ENCODE measurements around the gene BNIP3. TPM values are rescaled to one million over a fixed set of nuclear protein-coding genes. Genes with fewer than 3 reads are reported as not detected.

Gene BNIP3
- total RNA-seq, 2 experiments from 2014 or later = 55.5 to 55.9 TPM

- intact Hi-C loops (cut with micrococcal nuclease) = no loop called here
- H3K4me1 Mint-ChIP-seq (ENCODE audit: low read depth) = peaks cover 2% of the 10 kb centered on the region
- peak overlapping the region; percentile 13 for H3K27ac Mint-ChIP-seq
- DNase-seq = no peak
- no peak overlapping the region for H3K4me3 Mint-ChIP-seq
- H3K36me3 Mint-ChIP-seq (ENCODE audit: low read depth) = peaks cover 44% of the 10 kb centered on the region
- H3K27me3 Mint-ChIP-seq (ENCODE audit: low read depth) = no peaks in the 10 kb centered on the region
- CTCF ChIA-PET = interaction anchor here (4.8 kb wide), 1 partner anchor 59 kb away, joined by 17 read pairs; no protein-coding TSS in a partner anchor
- H3K9me3 Mint-ChIP-seq = no peaks in the 10 kb centered on the region
These were observed 37.3 kb downstream of the BNIP3 start for GRCh38 chr10:131944412-131944811.

GRCh38 chr10:131943021-131943814, 38.5 kb downstream of the BNIP3 start:
- CTCF ChIA-PET = interaction anchor here (0.9 to 4.8 kb wide), 7 partner anchors 11 to 79 kb away, joined by 3 to 17 read pairs (median 5); partner anchors contain the start of gene PPP2R2D
- intact Hi-C loops (cut with micrococcal nuclease) = loop anchor here (1.0 kb wide), 1 partner anchor 58 kb away; no protein-coding TSS in a partner anchor
- peaks cover 2% of the 10 kb centered on the region for H3K4me1 Mint-ChIP-seq (ENCODE audit: low read depth)
- no peaks in the 10 kb centered on the region for H3K27me3 Mint-ChIP-seq (ENCODE audit: low read depth)
- no peak overlapping the region for H3K4me3 Mint-ChIP-seq
- DNase-seq = peak; percentile 47
- H3K27ac Mint-ChIP-seq = peak overlapping the region; percentile 36
- H3K36me3 Mint-ChIP-seq (ENCODE audit: low read depth) = peaks cover 41% of the 10 kb centered on the region
- H3K9me3 Mint-ChIP-seq = no peaks in the 10 kb centered on the region

GRCh38 chr10:131942455-131942854, 39.3 kb downstream of the BNIP3 start:
- DNase-seq = no peak
- peaks cover 33% of the 10 kb centered on the region for H3K36me3 Mint-ChIP-seq (ENCODE audit: low read depth)
- H3K9me3 Mint-ChIP-seq = no peaks in the 10 kb centered on the region
- H3K4me3 Mint-ChIP-seq = no peak overlapping the region
- intact Hi-C loops (cut with micrococcal nuclease) = no loop called here
- CTCF ChIA-PET = interaction anchor here (1.4 to 4.8 kb wide), 5 partner anchors 32 to 80 kb away, joined by 4 to 17 read pairs (median 8); no protein-coding TSS in a partner anchor
- no peaks in the 10 kb centered on the region for H3K27me3 Mint-ChIP-seq (ENCODE audit: low read depth)
- no peak overlapping the region for H3K27ac Mint-ChIP-seq
- H3K4me1 Mint-ChIP-seq (ENCODE audit: low read depth) = peaks cover 2% of the 10 kb centered on the region

GRCh38 chr10:131938681-131939080, 43.0 kb downstream of the BNIP3 start:
- intact Hi-C loops (cut with micrococcal nuclease) = no loop called here
- H3K27me3 Mint-ChIP-seq (ENCODE audit: low read depth) = no peaks in the 10 kb centered on the region

GRCh38 chr10:131937836-131938235, 43.9 kb downstream of the BNIP3 start:
- CTCF ChIA-PET = no interaction called here
- H3K27me3 Mint-ChIP-seq (ENCODE audit: low read depth) = no peaks in the 10 kb centered on the region
- no peak overlapping the region for H3K4me3 Mint-ChIP-seq
- intact Hi-C loops (cut with micrococcal nuclease) = no loop called here
- H3K9me3 Mint-ChIP-seq = no peaks in the 10 kb centered on the region
- peaks cover 21% of the 10 kb centered on the region for H3K4me1 Mint-ChIP-seq (ENCODE audit: low read depth)
- no peak for DNase-seq
- H3K27ac Mint-ChIP-seq = no peak overlapping the region
- peaks cover 19% of the 10 kb centered on the region for H3K36me3 Mint-ChIP-seq (ENCODE audit: low read depth)

More at GRCh38 chr10:131938681-131939080, 43.0 kb downstream of the BNIP3 start:
- no peak overlapping the region for H3K27ac Mint-ChIP-seq
- CTCF ChIA-PET = no interaction called here
- H3K9me3 Mint-ChIP-seq = no peaks in the 10 kb centered on the region
- DNase-seq = no peak
- H3K4me1 Mint-ChIP-seq (ENCODE audit: low read depth) = peaks cover 17% of the 10 kb centered on the region
- peaks cover 21% of the 10 kb centered on the region for H3K36me3 Mint-ChIP-seq (ENCODE audit: low read depth)
- no peak overlapping the region for H3K4me3 Mint-ChIP-seq

GRCh38 chr10:131936736-131937135, 45.0 kb downstream of the BNIP3 start:
- Mint-ChIP-seq H3K36me3 (ENCODE audit: low read depth) (peaks cover 16% of the 10 kb centered on the region), H3K4me3 (no peak overlapping the region), H3K27ac (no peak overlapping the region), H3K4me1 (ENCODE audit: low read depth) (peaks cover 27% of the 10 kb centered on the region), H3K9me3 (no peaks in the 10 kb centered on the region), H3K27me3 (ENCODE audit: low read depth) (no peaks in the 10 kb centered on the region)
- CTCF ChIA-PET = no interaction called here
- intact Hi-C loops (cut with micrococcal nuclease) = no loop called here
- no peak for DNase-seq

GRCh38 chr10:131936294-131936693, 45.4 kb downstream of the BNIP3 start:
- no peak overlapping the region for H3K27ac Mint-ChIP-seq
- peaks cover 31% of the 10 kb centered on the region for H3K4me1 Mint-ChIP-seq (ENCODE audit: low read depth)
- CTCF ChIA-PET = interaction anchor here (1.4 kb wide), 1 partner anchor 10 kb away, joined by 3 read pairs; no protein-coding TSS in a partner anchor
- no peak overlapping the region for H3K4me3 Mint-ChIP-seq
- no peak for DNase-seq
- intact Hi-C loops (cut with micrococcal nuclease) = no loop called here
- no peaks in the 10 kb centered on the region for H3K9me3 Mint-ChIP-seq
- H3K27me3 Mint-ChIP-seq (ENCODE audit: low read depth) = no peaks in the 10 kb centered on the region
- peaks cover 14% of the 10 kb centered on the region for H3K36me3 Mint-ChIP-seq (ENCODE audit: low read depth)

- Mint-ChIP-seq H3K9me3 (no peaks in the 10 kb centered on the region), H3K36me3 (ENCODE audit: low read depth) (peaks cover 10% of the 10 kb centered on the region), H3K4me3 (no peak overlapping the region), H3K27ac (peak overlapping the region; percentile 68), H3K27me3 (ENCODE audit: low read depth) (no peaks in the 10 kb centered on the region), H3K4me1 (ENCODE audit: low read depth) (peaks cover 42% of the 10 kb centered on the region)
- DNase-seq = no peak
- CTCF ChIA-PET = interaction anchor here (0.6 to 1.4 kb wide), 4 partner anchors 11 to 202 kb away, joined by 3 to 5 read pairs (median 4); no protein-coding TSS in a partner anchor
- intact Hi-C loops (cut with micrococcal nuclease) = no loop called here
These were observed 46.5 kb downstream of the BNIP3 start for GRCh38 chr10:131935260-131935659.

- peak overlapping the region; percentile 68 for H3K27ac Mint-ChIP-seq
- CTCF ChIA-PET = interaction anchor here (0.6 to 1.4 kb wide), 3 partner anchors 11 to 57 kb away, joined by 3 to 5 read pairs (median 4); no protein-coding TSS in a partner anchor
These were observed 47.0 kb downstream of the BNIP3 start for GRCh38 chr10:131934769-131935168.

GRCh38 chr10:131933696-131934086, 48.0 kb downstream of the BNIP3 start:
- no peaks in the 10 kb centered on the region for H3K27me3 Mint-ChIP-seq (ENCODE audit: low read depth)
- H3K4me1 Mint-ChIP-seq (ENCODE audit: low read depth) = peaks cover 57% of the 10 kb centered on the region
- no peak overlapping the region for H3K4me3 Mint-ChIP-seq
- H3K27ac Mint-ChIP-seq = no peak overlapping the region
- peaks cover 13% of the 10 kb centered on the region for H3K36me3 Mint-ChIP-seq (ENCODE audit: low read depth)
- intact Hi-C loops (cut with micrococcal nuclease) = no loop called here
- H3K9me3 Mint-ChIP-seq = no peaks in the 10 kb centered on the region
- no peak for DNase-seq
- CTCF ChIA-PET = interaction anchor here (1.0 kb wide), 1 partner anchor 34 kb away, joined by 5 read pairs; no protein-coding TSS in a partner anchor

More at GRCh38 chr10:131934769-131935168, 47.0 kb downstream of the BNIP3 start:
- peaks cover 47% of the 10 kb centered on the region for H3K4me1 Mint-ChIP-seq (ENCODE audit: low read depth)
- no peaks in the 10 kb centered on the region for H3K9me3 Mint-ChIP-seq
- no peak for DNase-seq
- no peak overlapping the region for H3K4me3 Mint-ChIP-seq
- H3K27me3 Mint-ChIP-seq (ENCODE audit: low read depth) = no peaks in the 10 kb centered on the region
- H3K36me3 Mint-ChIP-seq (ENCODE audit: low read depth) = peaks cover 12% of the 10 kb centered on the region
- intact Hi-C loops (cut with micrococcal nuclease) = no loop called here

- H3K4me3 Mint-ChIP-seq = no peak overlapping the region
- no peaks in the 10 kb centered on the region for H3K27me3 Mint-ChIP-seq (ENCODE audit: low read depth)
- H3K9me3 Mint-ChIP-seq = no peaks in the 10 kb centered on the region
- peaks cover 16% of the 10 kb centered on the region for H3K36me3 Mint-ChIP-seq (ENCODE audit: low read depth)
- H3K27ac Mint-ChIP-seq = no peak overlapping the region
- CTCF ChIA-PET = interaction anchor here (0.7 to 1.1 kb wide), 3 partner anchors 10 to 33 kb away, joined by 3 to 5 read pairs (median 4); no protein-coding TSS in a partner anchor
- DNase-seq = no peak
- H3K4me1 Mint-ChIP-seq (ENCODE audit: low read depth) = peaks cover 63% of the 10 kb centered on the region
- intact Hi-C loops (cut with micrococcal nuclease) = no loop called here
These were observed 48.6 kb downstream of the BNIP3 start for GRCh38 chr10:131933016-131933695.

GRCh38 chr10:131931981-131932380, 49.7 kb downstream of the BNIP3 start:
- CTCF ChIA-PET = interaction anchor here (1.1 kb wide), 1 partner anchor 17 kb away, joined by 3 read pairs; no protein-coding TSS in a partner anchor
- H3K27me3 Mint-ChIP-seq (ENCODE audit: low read depth) = no peaks in the 10 kb centered on the region
- intact Hi-C loops (cut with micrococcal nuclease) = no loop called here
- H3K9me3 Mint-ChIP-seq = no peaks in the 10 kb centered on the region
- H3K4me1 Mint-ChIP-seq (ENCODE audit: low read depth) = peaks cover 75% of the 10 kb centered on the region
- no peak overlapping the region for H3K27ac Mint-ChIP-seq
- peaks cover 16% of the 10 kb centered on the region for H3K36me3 Mint-ChIP-seq (ENCODE audit: low read depth)
- DNase-seq = no peak
- H3K4me3 Mint-ChIP-seq = no peak overlapping the region

Data from activated naive CD4-positive, alpha-beta T cell treated with anti-CD3 and anti-CD28 coated beads for 36 hours (primary cell).